Endodermal cell (in vitro differentiated cells): ENCODE measurements around the gene KLHL17. TPM values are rescaled to one million over a fixed set of nuclear protein-coding genes. Genes with fewer than 3 reads are reported as not detected.

ENCODE experiments used
- DNase-seq: peaks from one replicate; pipeline ENCODE4 v3.0.0-alpha.2; 2017
- H3K27ac ChIP-seq: 2 replicates; pipeline ENCODE4 v1.5.1; 2013; ENCODE audit warnings: mild to moderate bottlenecking, low read depth, low read length, moderate library complexity
- H3K27me3 ChIP-seq: 2 replicates; pipeline ENCODE4 v1.6.1; 2013; ENCODE audit warnings: mild to moderate bottlenecking, low read length, moderate library complexity; ENCODE audit not compliant: insufficient read depth, control insufficient read depth, poor library complexity, severe bottlenecking
- H3K36me3 ChIP-seq: 2 replicates; pipeline ENCODE4 v1.7.0; 2013; ENCODE audit warnings: mild to moderate bottlenecking, low read length, moderate library complexity; ENCODE audit not compliant: control insufficient read depth, insufficient read depth
- H3K4me1 ChIP-seq: one replicate; pipeline ENCODE4 v1.7.0; 2013; ENCODE audit warnings: low read length; ENCODE audit not compliant: control insufficient read depth, insufficient read depth
- H3K4me3 ChIP-seq: 2 replicates; pipeline ENCODE4 v1.5.1; 2013; ENCODE audit warnings: mild to moderate bottlenecking, low read length, moderate library complexity
- H3K9ac ChIP-seq: 2 replicates; pipeline ENCODE4 v1.6.1; 2013; ENCODE audit warnings: mild to moderate bottlenecking, low read length, moderate library complexity; ENCODE audit not compliant: poor library complexity, severe bottlenecking; ENCODE audit errors: extremely low read depth
- H3K9me3 ChIP-seq: 2 replicates; pipeline ENCODE4 v1.6.1; 2013; ENCODE audit warnings: mild to moderate bottlenecking, low read length, moderate library complexity; ENCODE audit not compliant: control insufficient read depth
- H3K27ac Mint-ChIP-seq: 2 replicates; pipeline ENCODE4 v1.8.0; 2020; ENCODE audit warnings: mixed read lengths
- H3K27me3 Mint-ChIP-seq: 2 replicates; pipeline ENCODE4 v1.8.0; 2021; ENCODE audit warnings: mild to moderate bottlenecking, mixed read lengths; ENCODE audit not compliant: insufficient read depth
- H3K36me3 Mint-ChIP-seq: 2 replicates; pipeline ENCODE4 v1.8.0; 2020; ENCODE audit warnings: low read depth, mixed read lengths
- H3K4me1 Mint-ChIP-seq: 2 replicates; pipeline ENCODE4 v1.8.0; 2020; ENCODE audit warnings: mixed read lengths
- H3K4me3 Mint-ChIP-seq: 2 replicates; pipeline ENCODE4 v1.8.0; 2020; ENCODE audit warnings: mild to moderate bottlenecking, moderate library complexity, mixed read lengths
- H3K9me3 Mint-ChIP-seq: 2 replicates; pipeline ENCODE4 v1.8.0; 2020; ENCODE audit warnings: mild to moderate bottlenecking, mixed read lengths
- WGBS, 2 experiments: methylation state at CpG; one replicate each; pipeline versions ENCODE4 v1.1.5 to v1.1.7; 2013; ENCODE audit warnings: missing lambda C conversion rate in 2 of 2, mixed read lengths in 1 of 2; ENCODE audit not compliant: insufficient coverage in 1 of 2, insufficient read length in 1 of 2; 5-methylcytosine and 5-hydroxymethylcytosine counted together
- total RNA-seq, 2 donors: library from RNA; stranded (reverse); fragmentation: NEBNext Ultra II Directional in 1 of 2; extraction: Animal tissue kit (Norgen Biotek cat#: 25700) in 1 of 2; gene quantifications; 2 replicates in 1 of 2; 3 replicates in 1 of 2; pipeline ENCODE4 v1.2.1, GENCODE V29; 2021
- TF ChIP-seq, protein P1 (sequence below): fragments of 200-600 bp; sonication (generic); conservative IDR thresholded peaks from 2 replicates; pipeline ENCODE4 v1.5.0; 2021; ENCODE audit warnings: antibody characterized with exemption, mild to moderate bottlenecking

The KLHL17 gene
- total RNA-seq, 2 donors from 2014 or later, result 49.2 to 58.2 TPM

DNA sequence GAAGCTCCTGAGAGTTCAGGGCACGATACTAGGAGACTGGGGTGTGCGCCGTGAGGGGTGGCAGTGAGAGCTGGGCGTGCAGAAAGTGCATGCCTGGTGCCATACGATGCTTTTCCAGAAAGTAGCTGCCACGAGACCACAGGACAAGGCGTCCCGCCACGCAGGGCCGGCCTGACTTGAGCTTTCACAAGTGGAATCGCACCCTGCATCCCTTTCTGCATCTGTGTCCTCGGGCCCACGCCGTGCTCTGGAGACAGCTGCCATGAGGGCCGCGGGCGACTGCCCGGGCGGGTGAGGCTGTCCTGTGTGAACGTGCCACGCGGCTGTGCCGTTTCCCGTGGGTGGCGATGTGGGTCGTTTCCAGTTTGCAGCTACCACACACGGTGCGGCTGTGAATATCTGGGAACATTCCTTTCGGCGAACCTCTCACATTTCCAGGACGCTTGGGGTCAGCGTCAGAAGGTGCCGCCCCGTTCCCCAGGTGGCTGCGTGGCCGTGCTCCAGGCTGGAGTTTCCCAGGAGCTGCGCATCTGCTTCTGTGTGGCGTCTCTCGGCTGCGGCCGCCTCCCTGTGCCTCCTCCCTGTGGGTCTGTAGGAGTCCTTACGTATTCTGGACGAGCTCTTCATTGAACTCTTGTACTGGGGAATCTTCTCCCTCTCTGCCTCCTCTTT is 22.5 kb downstream of the KLHL17 start:
- Histone ChIP-seq H3K4me3 (no peak overlapping the region), H3K9me3 (no peaks in the 10 kb centered on the region), H3K36me3 (no peaks in the 10 kb centered on the region), H3K9ac (no peak overlapping the region), H3K4me1 (no peaks in the 10 kb centered on the region), H3K27ac (no peak overlapping the region), H3K27me3 (peaks cover 45% of the 10 kb centered on the region)
- Mint-ChIP-seq H3K9me3 (peaks cover 5% of the 10 kb centered on the region), H3K36me3 (peaks cover 3% of the 10 kb centered on the region), H3K4me1 (no peaks in the 10 kb centered on the region), H3K27me3 (peaks cover 62% of the 10 kb centered on the region), H3K4me3 (no peak overlapping the region), H3K27ac (no peak overlapping the region)
- no peak for DNase-seq
- whole genome bisulfite sequencing, 2 experiments, result 90% methylated on average over 42 to 43 of the region's 43 CpGs
- TF ChIP-seq, protein P1, sequence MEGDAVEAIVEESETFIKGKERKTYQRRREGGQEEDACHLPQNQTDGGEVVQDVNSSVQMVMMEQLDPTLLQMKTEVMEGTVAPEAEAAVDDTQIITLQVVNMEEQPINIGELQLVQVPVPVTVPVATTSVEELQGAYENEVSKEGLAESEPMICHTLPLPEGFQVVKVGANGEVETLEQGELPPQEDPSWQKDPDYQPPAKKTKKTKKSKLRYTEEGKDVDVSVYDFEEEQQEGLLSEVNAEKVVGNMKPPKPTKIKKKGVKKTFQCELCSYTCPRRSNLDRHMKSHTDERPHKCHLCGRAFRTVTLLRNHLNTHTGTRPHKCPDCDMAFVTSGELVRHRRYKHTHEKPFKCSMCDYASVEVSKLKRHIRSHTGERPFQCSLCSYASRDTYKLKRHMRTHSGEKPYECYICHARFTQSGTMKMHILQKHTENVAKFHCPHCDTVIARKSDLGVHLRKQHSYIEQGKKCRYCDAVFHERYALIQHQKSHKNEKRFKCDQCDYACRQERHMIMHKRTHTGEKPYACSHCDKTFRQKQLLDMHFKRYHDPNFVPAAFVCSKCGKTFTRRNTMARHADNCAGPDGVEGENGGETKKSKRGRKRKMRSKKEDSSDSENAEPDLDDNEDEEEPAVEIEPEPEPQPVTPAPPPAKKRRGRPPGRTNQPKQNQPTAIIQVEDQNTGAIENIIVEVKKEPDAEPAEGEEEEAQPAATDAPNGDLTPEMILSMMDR, result no peak

DNA sequence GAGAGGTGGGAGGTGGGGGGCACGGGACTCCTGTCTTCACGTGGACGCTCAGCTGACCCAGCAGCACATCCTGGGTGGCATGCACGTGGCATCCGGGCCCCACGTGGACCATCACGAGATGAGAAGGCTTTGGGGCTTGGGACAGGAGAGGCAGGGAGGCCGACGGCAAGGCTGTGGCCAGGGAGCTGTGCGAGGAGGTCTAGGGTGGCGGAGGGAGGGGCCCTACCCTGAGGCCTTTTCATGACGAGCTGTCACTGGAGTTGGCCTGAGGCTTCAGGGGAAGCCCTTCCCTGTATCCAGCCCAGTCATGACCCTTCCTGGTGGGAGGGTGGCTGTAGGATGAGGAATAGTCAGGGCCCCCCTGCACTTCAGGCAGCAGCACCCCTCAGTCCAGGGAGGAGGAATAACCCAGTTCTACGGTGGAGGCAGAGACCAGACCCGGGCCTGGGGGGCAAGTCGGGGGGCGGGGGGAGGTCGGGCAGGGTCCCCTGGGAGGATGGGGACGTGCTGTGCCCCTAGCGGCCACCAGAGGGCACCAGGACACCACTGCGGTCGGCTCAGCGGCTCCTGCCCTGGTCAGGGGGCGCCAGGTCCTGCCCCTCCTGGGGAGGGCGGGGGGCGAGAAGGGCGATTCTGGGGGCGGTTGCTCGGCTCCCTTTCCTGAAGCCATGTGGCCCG is 23.6 kb downstream of the KLHL17 start:
- TF ChIP-seq, protein P1, result peak; percentile 98
- Histone ChIP-seq H3K4me3 (no peak overlapping the region), H3K27ac (no peak overlapping the region), H3K27me3 (peaks cover 55% of the 10 kb centered on the region), H3K4me1 (no peaks in the 10 kb centered on the region), H3K9me3 (no peaks in the 10 kb centered on the region), H3K36me3 (no peaks in the 10 kb centered on the region), H3K9ac (no peak overlapping the region)
- Mint-ChIP-seq H3K36me3 (no peaks in the 10 kb centered on the region), H3K4me1 (no peaks in the 10 kb centered on the region), H3K27me3 (peaks cover 67% of the 10 kb centered on the region), H3K27ac (no peak overlapping the region), H3K4me3 (no peak overlapping the region), H3K9me3 (peaks cover 4% of the 10 kb centered on the region)
- WGBS, 2 experiments, result 3 to 28% methylated on average over 7 to 29 of the region's 29 CpGs
- peak; percentile 87 for DNase-seq

DNA sequence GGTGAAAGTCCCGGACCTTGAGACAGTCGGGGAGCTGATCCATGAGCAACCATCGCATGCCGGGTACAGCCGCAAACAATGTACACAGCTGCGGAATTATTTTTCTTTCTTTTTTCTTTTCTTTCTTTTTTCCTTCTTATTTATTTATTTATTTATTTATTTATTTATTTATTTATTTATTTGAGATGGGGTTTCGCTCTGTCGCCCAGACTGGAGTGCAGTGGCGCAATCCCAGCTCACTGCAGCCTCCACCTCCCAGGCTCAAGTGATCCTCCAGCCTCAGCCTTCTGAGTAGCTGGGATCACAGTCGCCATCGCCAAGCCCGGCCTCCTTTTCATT is 24.1 kb downstream of the KLHL17 start:
- H3K4me3 ChIP-seq, result no peak overlapping the region
- no peak overlapping the region for H3K4me3 Mint-ChIP-seq
- H3K36me3 ChIP-seq, result no peaks in the 10 kb centered on the region
- WGBS, 2 experiments, result 27 to 65% methylated on average over 2 to 11 of the region's 12 CpGs
- H3K27ac ChIP-seq, result no peak overlapping the region
- no peak overlapping the region for H3K27ac Mint-ChIP-seq
- peaks cover 73% of the 10 kb centered on the region for H3K27me3 Mint-ChIP-seq
- H3K9me3 ChIP-seq, result no peaks in the 10 kb centered on the region
- H3K9ac ChIP-seq, result no peak overlapping the region
- TF ChIP-seq, protein P1, result no peak
- H3K36me3 Mint-ChIP-seq, result no peaks in the 10 kb centered on the region
- H3K4me1 Mint-ChIP-seq, result no peaks in the 10 kb centered on the region
- H3K4me1 ChIP-seq, result no peaks in the 10 kb centered on the region
- H3K27me3 ChIP-seq, result peaks cover 60% of the 10 kb centered on the region
- no peak for DNase-seq
- H3K9me3 Mint-ChIP-seq, result peaks cover 5% of the 10 kb centered on the region
